Measurements from ENCODE around the gene NCAPG2. TPM values are rescaled to one million over a fixed set of nuclear protein-coding genes. Genes with fewer than 3 reads are reported as not detected.
A peak's percentile ranks its signal among the peaks of the same experiment; 100 is the strongest.

NCAPG2 gene
- total and polyA plus RNA-seq, 2 of the 13 experiments (the other 11 are each of a cell fraction or from before 2014, with no cell fraction given) = 15.1 to 30.7 TPM

- TF ChIP-seq ZNF318 (CRISPR knock-in tag; IDR thresholded peaks at IDR 0.05) (no peak), ARID5B (CRISPR knock-in tag; IDR thresholded peaks at IDR 0.05) (no peak), RNF219 (CRISPR knock-in tag; IDR thresholded peaks at IDR 0.05) (no peak), SRSF1 (optimal IDR thresholded peaks at IDR 0.05; ENCODE audit: low read depth, low read length) (peak; percentile 33), SATB2 (CRISPR knock-in tag; IDR thresholded peaks at IDR 0.05) (no peak), NPAS2 (CRISPR knock-in tag; IDR thresholded peaks at IDR 0.05; ENCODE audit: borderline replicate concordance) (no peak), E2F5 (CRISPR knock-in tag; conservative IDR thresholded peaks at IDR 0.05) (no peak), ZNF660 (CRISPR knock-in tag; IDR thresholded peaks at IDR 0.05; ENCODE audit: borderline replicate concordance, low read depth) (no peak), ADNP (CRISPR knock-in tag; IDR thresholded peaks at IDR 0.05) (no peak)
These were observed 118.0 kb downstream of the NCAPG2 start (continued) for GRCh38 chr7:158586499-158587161.

Data from HepG2 (cell line).